ENCODE measurements around the gene HADH.
"Not testable (repeated sequence)": the region's sequence is repeated elsewhere in the genome, so short reads cannot be mapped to it uniquely, and the experiment has no call there.

Gene HADH

GRCh38 chr4:107996949-107997788 is 7.5 kb downstream of the HADH start:
- peak; percentile 60 for DNase-seq (ENCODE audit: low spot score)

- no peak for DNase-seq (ENCODE audit: low spot score)
Observed at GRCh38 chr4:107997794-107998193, 8.1 kb downstream of the HADH start.

GRCh38 chr4:107999932-108000539 is 10.3 kb downstream of the HADH start:
- no peak for DNase-seq (ENCODE audit: low spot score)

DNA sequence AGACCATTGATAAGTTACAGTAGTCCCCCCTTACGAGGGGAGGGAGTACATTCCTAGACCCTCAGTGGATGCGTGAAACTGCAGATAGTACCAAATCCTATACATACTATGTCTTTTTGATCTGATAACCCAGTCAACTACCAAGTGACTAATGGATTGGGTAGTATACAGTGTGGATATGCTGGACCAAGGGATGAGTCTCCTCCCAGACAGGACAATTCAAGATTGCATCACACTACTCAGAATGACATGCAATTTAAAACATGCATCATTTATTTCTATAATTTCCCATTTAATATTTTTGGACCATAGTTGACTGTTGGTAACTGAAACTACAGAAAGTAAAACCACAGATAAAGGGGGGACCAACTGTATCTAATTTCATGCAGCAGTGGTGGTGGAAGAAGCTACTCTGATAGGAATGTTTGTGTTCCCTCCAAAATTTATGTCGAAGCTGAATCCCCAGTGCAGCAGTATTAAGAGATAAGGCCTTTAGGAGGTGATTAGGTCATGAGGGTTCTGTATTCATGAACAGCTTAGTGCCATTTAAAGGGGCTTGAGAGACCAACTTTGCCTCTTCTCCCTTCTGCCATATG is 11.9 kb downstream of the HADH start:
- DNase-seq (ENCODE audit: low spot score): no peak

DNA sequence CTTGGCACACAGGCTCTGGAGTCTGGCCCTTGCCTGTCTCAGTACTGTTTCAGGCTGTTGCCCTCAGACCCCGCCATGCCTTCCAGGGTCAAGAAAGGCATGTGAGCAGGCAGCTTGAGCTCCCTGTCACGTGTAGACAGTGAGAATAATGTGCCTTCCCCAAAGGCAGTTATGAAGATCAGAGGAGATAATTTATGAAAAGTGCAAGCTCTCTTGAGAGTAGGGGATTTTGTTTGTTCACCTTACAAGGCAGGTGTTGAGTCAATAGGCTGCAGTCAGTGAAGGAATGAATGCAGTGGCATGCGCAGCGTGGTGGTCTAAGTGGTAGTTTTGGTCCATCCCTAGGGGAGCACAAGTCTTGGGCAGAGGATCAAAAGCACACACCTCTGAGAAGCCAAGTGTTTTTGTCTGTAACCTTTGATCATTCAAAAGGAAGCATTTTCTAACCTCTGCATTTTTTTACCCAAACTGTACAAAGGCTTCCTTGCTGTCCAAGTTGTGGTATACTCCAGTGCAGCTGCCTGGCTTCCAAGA is 14.4 kb downstream of the HADH start:
- no peak for DNase-seq (ENCODE audit: low spot score)

DNA sequence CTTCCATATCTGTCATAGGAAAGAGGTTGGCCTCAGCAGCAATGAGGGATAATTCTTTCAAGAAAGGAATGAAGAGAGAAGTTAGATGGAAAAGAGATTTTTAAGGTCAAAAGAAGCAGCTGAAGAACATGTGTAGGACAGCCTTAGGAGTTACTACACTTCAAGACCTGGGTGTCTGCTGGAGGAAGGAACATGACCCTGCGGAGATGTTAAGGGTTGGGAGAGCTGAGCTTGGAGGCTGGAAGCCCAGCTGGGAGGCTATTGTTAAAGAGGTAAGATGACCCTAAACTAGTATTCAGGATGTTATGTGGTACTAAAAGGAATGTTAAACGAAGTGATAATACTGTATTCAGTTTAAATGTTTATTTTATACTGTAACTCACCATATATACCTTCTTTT is 15.0 kb downstream of the HADH start:
- DNase-seq (ENCODE audit: low spot score): no peak

- no peak for DNase-seq (ENCODE audit: low spot score)
Observed at GRCh38 chr4:108005807-108006206, 16.1 kb downstream of the HADH start.

DNA sequence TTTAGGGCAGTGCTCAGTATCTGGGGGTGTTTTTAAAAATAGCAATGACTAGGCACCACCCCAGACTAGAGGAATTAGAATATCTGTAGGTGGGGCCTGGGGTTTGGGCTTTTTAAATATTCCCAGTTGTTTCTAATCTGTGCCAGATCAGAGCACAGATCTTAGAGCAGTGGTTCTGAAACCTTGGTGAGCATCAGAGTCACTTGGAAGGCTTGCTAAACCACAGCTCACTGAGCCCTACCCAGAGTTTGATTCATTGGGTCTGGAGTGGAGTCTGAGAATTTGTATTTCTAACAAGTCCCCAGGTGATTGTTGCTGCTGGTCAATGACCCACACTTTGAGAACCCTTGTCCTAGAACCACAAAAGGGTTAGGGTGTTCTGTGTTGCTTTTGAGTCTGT is 16.7 kb downstream of the HADH start:
- DNase-seq (ENCODE audit: low spot score): no peak

- DNase-seq (ENCODE audit: low spot score): no peak
Observed at GRCh38 chr4:108007984-108008383, 18.3 kb downstream of the HADH start.

GRCh38 chr4:108008721-108009120 is 19.0 kb downstream of the HADH start:
- DNase-seq (ENCODE audit: low spot score): no peak

DNA sequence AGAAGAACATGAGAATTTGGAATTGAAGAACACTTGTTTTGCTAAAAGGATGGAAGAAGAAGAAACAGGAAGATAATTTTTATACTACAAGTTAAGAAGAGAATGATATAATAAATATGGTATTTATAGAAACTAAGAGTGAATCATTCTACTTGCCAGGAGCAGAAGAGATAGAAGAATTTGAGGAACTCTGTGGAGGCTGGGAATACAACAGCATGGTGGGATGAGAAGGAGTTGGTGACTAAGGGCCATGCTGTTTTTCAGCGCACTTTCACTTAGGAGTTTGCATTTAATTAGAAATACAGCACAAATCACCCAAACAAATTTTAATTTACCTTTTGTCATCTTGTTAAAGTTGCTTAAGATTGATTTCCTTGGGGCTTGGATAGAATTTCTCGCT is 20.5 kb downstream of the HADH start:
- DNase-seq (ENCODE audit: low spot score): no peak

DNA sequence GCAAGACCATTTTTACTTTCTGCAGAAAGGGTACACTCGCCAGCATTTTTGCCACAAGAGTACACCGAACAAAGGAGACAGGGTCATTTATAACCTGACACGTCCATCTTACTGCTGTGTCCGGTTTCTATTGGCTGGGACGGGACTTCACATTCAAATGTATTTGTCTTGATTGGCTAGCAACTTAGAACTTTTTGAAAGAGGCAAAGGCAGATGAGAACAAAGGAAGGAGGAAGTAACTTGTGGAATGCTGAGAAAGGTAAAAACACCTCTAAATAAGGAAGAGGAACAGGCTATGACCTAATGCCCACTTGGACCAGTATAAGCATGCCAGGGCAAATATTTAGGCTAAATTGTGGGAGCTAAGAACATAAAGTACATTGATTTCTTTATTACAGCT is 22.7 kb downstream of the HADH start:
- not testable (repeated sequence) for DNase-seq (ENCODE audit: low spot score)

- DNase-seq (ENCODE audit: low spot score): no peak
Observed at GRCh38 chr4:108013327-108013726, 23.6 kb downstream of the HADH start.

DNA sequence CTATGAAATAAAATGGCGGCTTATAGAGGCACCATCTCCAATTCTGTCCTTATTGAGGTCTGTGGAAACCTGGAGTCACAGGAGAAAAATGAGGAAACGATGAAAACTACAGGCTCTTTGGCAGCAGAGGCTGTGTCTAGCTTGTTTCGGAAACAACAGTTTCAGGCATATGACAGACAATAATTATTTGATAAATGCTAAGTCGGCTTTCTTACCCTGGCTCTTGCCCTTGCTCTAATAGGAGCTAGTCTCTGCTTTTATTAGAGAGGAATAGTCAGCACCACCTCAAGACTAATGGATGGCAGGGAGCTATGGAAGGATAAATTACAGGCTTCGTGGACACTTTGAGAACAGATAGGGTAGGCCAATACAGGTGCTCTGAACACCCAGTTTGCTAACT is 24.3 kb downstream of the HADH start:
- DNase-seq (ENCODE audit: low spot score): no peak

- DNase-seq (ENCODE audit: low spot score): peak; percentile 86
Observed at GRCh38 chr4:108018040-108018883, 28.6 kb downstream of the HADH start.

- no peak for DNase-seq (ENCODE audit: low spot score)
Observed at GRCh38 chr4:108018884-108019187, 29.1 kb downstream of the HADH start.

- DNase-seq (ENCODE audit: low spot score): no peak
Observed at GRCh38 chr4:108024085-108024877, 34.6 kb downstream of the HADH start.

DNA sequence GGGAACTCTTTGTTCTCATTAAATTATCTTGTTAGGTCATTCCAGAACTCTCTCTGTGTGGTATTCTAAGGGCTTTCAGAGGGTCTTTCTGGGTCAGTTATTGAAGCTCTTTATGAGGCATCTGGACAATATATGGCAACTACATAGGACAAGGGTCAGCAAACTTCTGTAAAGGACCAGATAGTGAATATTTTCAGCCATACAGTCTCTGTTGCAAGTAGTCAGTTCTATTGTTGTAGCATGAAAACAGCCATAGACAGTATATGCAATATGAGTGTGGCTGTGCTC is 35.1 kb downstream of the HADH start:
- no peak for DNase-seq (ENCODE audit: low spot score)

- no peak for DNase-seq (ENCODE audit: low spot score)
Observed at GRCh38 chr4:108029016-108029720, 39.5 kb downstream of the HADH start.

GRCh38 chr4:108029731-108030130 is 40.0 kb downstream of the HADH start:
- no peak for DNase-seq (ENCODE audit: low spot score)

GRCh38 chr4:108030332-108030731 is 40.6 kb downstream of the HADH start:
- DNase-seq (ENCODE audit: low spot score): peak; percentile 58
